Stimulated activated CD8-positive, alpha-beta memory T cell treated with anti-CD3 and anti-CD28 coated beads, Interleukin-7, amount 100 ng/mL, for 48 hours (primary cell): Measurements from ENCODE around the gene AGTPBP1.

Experiments used
- DNase-seq, 2 donors: peaks; one replicate each; pipeline ENCODE4 v3.0.0-alpha.2; 2020; ENCODE audit warnings: low read depth in 1 of 2; ENCODE audit errors: extremely low read depth in 1 of 2

Gene AGTPBP1

GRCh38 chr9:85502815-85503655 lies 238.7 kb downstream of the AGTPBP1 start:
- no peak for DNase-seq

- no peak for DNase-seq
Measured at GRCh38 chr9:85501882-85502281, 239.9 kb downstream of the AGTPBP1 start.

- DNase-seq, result no peak
Measured at GRCh38 chr9:85501456-85501855, 240.3 kb downstream of the AGTPBP1 start.
